ENCODE data around the gene SMARCAL1.

DNA sequence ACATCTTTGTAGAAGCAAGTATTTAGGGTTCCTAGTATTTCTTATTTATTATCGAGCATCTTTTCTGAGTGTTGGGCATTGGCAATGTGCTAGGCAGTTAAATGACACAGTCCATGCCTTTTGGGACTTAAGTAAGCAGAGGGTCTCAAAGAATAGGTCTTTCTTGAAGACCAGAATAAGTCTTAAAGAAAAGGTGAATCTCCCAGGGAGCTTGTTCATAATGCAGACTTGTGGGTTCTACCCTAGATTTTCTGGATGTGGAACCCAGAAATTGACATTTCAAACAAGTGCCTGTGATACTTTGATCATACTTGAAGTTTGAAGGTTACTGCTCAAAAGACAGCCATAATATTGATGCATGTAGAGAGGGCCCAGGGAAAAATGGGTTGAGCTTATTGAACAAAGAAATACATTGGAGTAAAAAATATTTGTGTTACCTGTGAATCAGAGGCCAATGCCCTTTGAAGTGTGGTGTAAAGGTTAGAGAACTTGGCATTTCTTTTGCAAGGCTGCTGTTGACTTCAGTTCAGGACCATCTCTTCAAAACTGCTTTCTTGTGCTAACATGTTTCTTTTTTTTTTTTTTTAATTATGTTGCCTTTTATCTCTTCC, 110.7 kb downstream of the SMARCAL1 start:
- TF ChIP-seq POLR2AphosphoS5 (IDR thresholded peaks at IDR 0.05) (no peak), POLR2A (IDR thresholded peaks at IDR 0.05) (no peak)
- TF ChIP-seq, protein P1, sequence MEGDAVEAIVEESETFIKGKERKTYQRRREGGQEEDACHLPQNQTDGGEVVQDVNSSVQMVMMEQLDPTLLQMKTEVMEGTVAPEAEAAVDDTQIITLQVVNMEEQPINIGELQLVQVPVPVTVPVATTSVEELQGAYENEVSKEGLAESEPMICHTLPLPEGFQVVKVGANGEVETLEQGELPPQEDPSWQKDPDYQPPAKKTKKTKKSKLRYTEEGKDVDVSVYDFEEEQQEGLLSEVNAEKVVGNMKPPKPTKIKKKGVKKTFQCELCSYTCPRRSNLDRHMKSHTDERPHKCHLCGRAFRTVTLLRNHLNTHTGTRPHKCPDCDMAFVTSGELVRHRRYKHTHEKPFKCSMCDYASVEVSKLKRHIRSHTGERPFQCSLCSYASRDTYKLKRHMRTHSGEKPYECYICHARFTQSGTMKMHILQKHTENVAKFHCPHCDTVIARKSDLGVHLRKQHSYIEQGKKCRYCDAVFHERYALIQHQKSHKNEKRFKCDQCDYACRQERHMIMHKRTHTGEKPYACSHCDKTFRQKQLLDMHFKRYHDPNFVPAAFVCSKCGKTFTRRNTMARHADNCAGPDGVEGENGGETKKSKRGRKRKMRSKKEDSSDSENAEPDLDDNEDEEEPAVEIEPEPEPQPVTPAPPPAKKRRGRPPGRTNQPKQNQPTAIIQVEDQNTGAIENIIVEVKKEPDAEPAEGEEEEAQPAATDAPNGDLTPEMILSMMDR (IDR thresholded peaks at IDR 0.05) = no peak
